HG02588 (cell line): ENCODE measurements around the gene HMSD.

ENCODE experiments used
- ATAC-seq: cut with Tn5 transposase; IDR thresholded peaks from one replicate; pipeline ENCODE4 v1.9.1; 2021; ENCODE audit warnings: mild to moderate bottlenecking, moderate library complexity; ENCODE audit not compliant: unreplicated experiment

The HMSD gene

GRCh38 chr18:63987743-63988142, 38.6 kb downstream of the HMSD start:
- ATAC-seq: no peak

- no peak for ATAC-seq
Measured at GRCh38 chr18:63992751-63993150, 43.6 kb downstream of the HMSD start.

- ATAC-seq: no peak
Measured at GRCh38 chr18:63994783-63995399, 45.8 kb downstream of the HMSD start.

GRCh38 chr18:63997041-63997440, 47.9 kb downstream of the HMSD start:
- ATAC-seq: no peak

- no peak for ATAC-seq
Measured at GRCh38 chr18:63997606-63998005, 48.5 kb downstream of the HMSD start.

GRCh38 chr18:63999871-64000270, 50.8 kb downstream of the HMSD start:
- no peak for ATAC-seq

GRCh38 chr18:64002581-64002980, 53.5 kb downstream of the HMSD start:
- no peak for ATAC-seq

- ATAC-seq: no peak
Measured at GRCh38 chr18:64009305-64009704, 60.2 kb downstream of the HMSD start.
